Measurements from ENCODE around the gene NPTXR. TPM values are rescaled to one million over a fixed set of nuclear protein-coding genes. Genes with fewer than 3 reads are reported as not detected.

NPTXR gene
- total and polyA plus RNA-seq, 10 of the 15 experiments (the other 5 are each of a cell fraction or from before 2014, with no cell fraction given) = 0.02 to 0.38 (median 0.07) TPM; not detected in 2

- Histone ChIP-seq H3K4me2 (ENCODE audit: control insufficient read depth, insufficient read depth) (no peak overlapping the region), H3K79me2 (ENCODE audit: control insufficient read depth, insufficient read depth, low read length) (no peaks in the 10 kb centered on the region), H3K36me3 (ENCODE audit: control insufficient read depth in 2 of 2, insufficient read depth in 2 of 2, low read length in 1 of 2) (no peaks in the 10 kb centered on the region), H3K4me3 (no peak overlapping the region), H3K27ac (ENCODE audit: control insufficient read depth, insufficient read depth) (no peak overlapping the region), H3K9ac (ENCODE audit: control insufficient read depth, insufficient read depth, low read length) (no peak overlapping the region), H3K9me3 (replicated peaks; ENCODE audit: control insufficient read depth, insufficient read depth, low read length) (no peaks in the 10 kb centered on the region), H3K27me3 (replicated peaks in 1 of 2; ENCODE audit: control insufficient read depth in 2 of 2, insufficient read depth in 2 of 2, low read length in 1 of 2) (no peaks in the 10 kb centered on the region), H4K20me1 (ENCODE audit: control insufficient read depth, insufficient read depth) (no peaks in the 10 kb centered on the region), H2AFZ (ENCODE audit: control insufficient read depth, low read depth, low read length) (no peak overlapping the region), H3K4me1 (ENCODE audit: control insufficient read depth, insufficient read depth, low read length) (peaks cover 15% of the 10 kb centered on the region)
- ChIA-PET POLR2A (interaction anchor here (0.6 kb wide), 1 partner anchor 53 kb away, joined by 3 read pairs; no protein-coding TSS in a partner anchor), RAD21 (ENCODE audit: unreplicated experiment) (no interaction called here), CTCF (interaction anchor here (0.6 to 2.8 kb wide), 5 partner anchors 9 to 1132 kb away, joined by 3 to 13 read pairs (median 5); no protein-coding TSS in a partner anchor), SMC1A (ENCODE audit: uncharacterized antibody, unreplicated experiment) (interaction anchor here (1.4 to 2.1 kb wide), 2 partner anchors 8 to 63 kb away, joined by 4 to 7 read pairs; no protein-coding TSS in a partner anchor)
- intact Hi-C loops (cut with micrococcal nuclease; ENCODE audit: unreplicated experiment) (no loop called here), in situ Hi-C loops (cut with MboI) (no loop called here)
- no TSS peak for BruUV-seq (replicated peaks)
- 49% methylated on average over 4 of the region's 4 CpGs for WGBS (ENCODE audit: insufficient coverage, insufficient replicate concordance, low lambda C conversion rate, missing lambda C conversion rate)
- DNase-seq (ENCODE audit: low read depth, low spot score) = no peak
- ATAC-seq = no peak
- no peak for FAIRE-seq
- TF ChIP-seq POLR2AphosphoS5 (IDR thresholded peaks at IDR 0.05; ENCODE audit: low read length) (no peak), ZNF217 (IDR thresholded peaks at IDR 0.05) (no peak), NFYB (IDR thresholded peaks at IDR 0.05; ENCODE audit: insufficient read depth, low read depth, low read length) (no peak), PAX5 (IDR thresholded peaks at IDR 0.05; ENCODE audit: borderline replicate concordance, low read depth, low read length) (no peak), HDAC2 (IDR thresholded peaks at IDR 0.05) (no peak), SUZ12 (IDR thresholded peaks at IDR 0.05; ENCODE audit: unreplicated experiment) (no peak), MYB (IDR thresholded peaks at IDR 0.05; ENCODE audit: borderline replicate concordance, low read depth, low read length) (no peak), ZBED1 (IDR thresholded peaks at IDR 0.05; ENCODE audit: borderline replicate concordance) (no peak), TCF12 (IDR thresholded peaks at IDR 0.05; ENCODE audit: low read depth, low read length) (no peak), SUPT20H (IDR thresholded peaks at IDR 0.05; ENCODE audit: borderline replicate concordance, control insufficient read depth, low read depth, low read length) (no peak), ZNF384 (IDR thresholded peaks at IDR 0.05; ENCODE audit: borderline replicate concordance, low read depth, low read length) (no peak), SREBF2 (IDR thresholded peaks at IDR 0.05; ENCODE audit: low read length) (no peak), HDGF (IDR thresholded peaks at IDR 0.05) (no peak), ATF2 (IDR thresholded peaks at IDR 0.05; ENCODE audit: low read length) (no peak), NFYA (IDR thresholded peaks at IDR 0.05; ENCODE audit: borderline replicate concordance, low read depth, low read length) (no peak)
- TF ChIP-seq, protein P1, sequence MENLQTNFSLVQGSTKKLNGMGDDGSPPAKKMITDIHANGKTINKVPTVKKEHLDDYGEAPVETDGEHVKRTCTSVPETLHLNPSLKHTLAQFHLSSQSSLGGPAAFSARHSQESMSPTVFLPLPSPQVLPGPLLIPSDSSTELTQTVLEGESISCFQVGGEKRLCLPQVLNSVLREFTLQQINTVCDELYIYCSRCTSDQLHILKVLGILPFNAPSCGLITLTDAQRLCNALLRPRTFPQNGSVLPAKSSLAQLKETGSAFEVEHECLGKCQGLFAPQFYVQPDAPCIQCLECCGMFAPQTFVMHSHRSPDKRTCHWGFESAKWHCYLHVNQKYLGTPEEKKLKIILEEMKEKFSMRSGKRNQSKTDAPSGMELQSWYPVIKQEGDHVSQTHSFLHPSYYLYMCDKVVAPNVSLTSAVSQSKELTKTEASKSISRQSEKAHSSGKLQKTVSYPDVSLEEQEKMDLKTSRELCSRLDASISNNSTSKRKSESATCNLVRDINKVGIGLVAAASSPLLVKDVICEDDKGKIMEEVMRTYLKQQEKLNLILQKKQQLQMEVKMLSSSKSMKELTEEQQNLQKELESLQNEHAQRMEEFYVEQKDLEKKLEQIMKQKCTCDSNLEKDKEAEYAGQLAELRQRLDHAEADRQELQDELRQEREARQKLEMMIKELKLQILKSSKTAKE (IDR thresholded peaks at IDR 0.05; ENCODE audit: low read depth, poor library complexity, severe bottlenecking) = no peak
- TF ChIP-seq, protein P2, sequence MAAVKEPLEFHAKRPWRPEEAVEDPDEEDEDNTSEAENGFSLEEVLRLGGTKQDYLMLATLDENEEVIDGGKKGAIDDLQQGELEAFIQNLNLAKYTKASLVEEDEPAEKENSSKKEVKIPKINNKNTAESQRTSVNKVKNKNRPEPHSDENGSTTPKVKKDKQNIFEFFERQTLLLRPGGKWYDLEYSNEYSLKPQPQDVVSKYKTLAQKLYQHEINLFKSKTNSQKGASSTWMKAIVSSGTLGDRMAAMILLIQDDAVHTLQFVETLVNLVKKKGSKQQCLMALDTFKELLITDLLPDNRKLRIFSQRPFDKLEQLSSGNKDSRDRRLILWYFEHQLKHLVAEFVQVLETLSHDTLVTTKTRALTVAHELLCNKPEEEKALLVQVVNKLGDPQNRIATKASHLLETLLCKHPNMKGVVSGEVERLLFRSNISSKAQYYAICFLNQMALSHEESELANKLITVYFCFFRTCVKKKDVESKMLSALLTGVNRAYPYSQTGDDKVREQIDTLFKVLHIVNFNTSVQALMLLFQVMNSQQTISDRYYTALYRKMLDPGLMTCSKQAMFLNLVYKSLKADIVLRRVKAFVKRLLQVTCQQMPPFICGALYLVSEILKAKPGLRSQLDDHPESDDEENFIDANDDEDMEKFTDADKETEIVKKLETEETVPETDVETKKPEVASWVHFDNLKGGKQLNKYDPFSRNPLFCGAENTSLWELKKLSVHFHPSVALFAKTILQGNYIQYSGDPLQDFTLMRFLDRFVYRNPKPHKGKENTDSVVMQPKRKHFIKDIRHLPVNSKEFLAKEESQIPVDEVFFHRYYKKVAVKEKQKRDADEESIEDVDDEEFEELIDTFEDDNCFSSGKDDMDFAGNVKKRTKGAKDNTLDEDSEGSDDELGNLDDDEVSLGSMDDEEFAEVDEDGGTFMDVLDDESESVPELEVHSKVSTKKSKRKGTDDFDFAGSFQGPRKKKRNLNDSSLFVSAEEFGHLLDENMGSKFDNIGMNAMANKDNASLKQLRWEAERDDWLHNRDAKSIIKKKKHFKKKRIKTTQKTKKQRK (IDR thresholded peaks at IDR 0.05; ENCODE audit: low read depth, low read length) = no peak
Observed at GRCh38 chr22:38878001-38878400, 34.2 kb upstream of the NPTXR start.

Measured in GM12878 (cell line).